ENCODE results near the gene CA10.

CA10 gene

DNA sequence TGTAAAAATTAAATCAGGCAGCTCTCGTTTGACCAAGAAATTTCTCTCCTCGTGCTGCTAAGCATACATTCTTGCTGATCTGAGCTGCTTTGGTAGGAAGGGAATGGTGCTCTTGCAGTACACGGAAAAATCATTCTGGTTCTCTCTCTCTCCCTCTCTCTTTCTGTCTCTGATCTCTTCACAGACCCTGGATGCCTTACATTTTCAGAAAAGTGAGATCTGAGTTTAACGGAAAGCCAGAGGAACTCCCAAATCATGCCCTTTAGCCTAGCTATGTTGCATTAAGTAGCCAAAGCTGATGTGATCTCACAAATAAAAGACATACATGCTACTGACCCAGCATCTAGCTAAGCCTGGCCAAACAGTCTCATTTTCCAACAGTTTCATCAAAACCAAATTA lies 4.0 kb downstream of the CA10 start:
- TF ChIP-seq, protein P1, sequence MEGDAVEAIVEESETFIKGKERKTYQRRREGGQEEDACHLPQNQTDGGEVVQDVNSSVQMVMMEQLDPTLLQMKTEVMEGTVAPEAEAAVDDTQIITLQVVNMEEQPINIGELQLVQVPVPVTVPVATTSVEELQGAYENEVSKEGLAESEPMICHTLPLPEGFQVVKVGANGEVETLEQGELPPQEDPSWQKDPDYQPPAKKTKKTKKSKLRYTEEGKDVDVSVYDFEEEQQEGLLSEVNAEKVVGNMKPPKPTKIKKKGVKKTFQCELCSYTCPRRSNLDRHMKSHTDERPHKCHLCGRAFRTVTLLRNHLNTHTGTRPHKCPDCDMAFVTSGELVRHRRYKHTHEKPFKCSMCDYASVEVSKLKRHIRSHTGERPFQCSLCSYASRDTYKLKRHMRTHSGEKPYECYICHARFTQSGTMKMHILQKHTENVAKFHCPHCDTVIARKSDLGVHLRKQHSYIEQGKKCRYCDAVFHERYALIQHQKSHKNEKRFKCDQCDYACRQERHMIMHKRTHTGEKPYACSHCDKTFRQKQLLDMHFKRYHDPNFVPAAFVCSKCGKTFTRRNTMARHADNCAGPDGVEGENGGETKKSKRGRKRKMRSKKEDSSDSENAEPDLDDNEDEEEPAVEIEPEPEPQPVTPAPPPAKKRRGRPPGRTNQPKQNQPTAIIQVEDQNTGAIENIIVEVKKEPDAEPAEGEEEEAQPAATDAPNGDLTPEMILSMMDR (conservative IDR thresholded peaks at IDR 0.05) = no peak

DNA sequence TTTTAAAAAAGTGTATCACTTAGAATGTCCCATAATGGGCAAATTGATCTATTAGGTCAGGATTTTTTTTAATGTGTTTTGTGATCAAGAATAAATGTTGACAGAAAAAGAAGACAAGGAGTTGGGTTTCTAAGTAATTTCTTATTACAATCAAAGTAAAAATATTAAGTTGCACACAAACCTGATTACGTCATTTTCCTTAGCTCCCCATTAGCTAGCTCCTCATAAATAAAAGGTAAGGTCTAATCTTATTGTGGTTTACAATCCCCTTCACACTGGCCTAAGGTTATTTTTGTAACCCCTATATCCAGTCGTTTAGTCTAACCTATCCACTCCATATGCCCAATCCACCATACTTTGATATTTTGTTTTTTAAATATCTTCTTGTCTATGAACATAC lies 7.6 kb downstream of the CA10 start:
- TF ChIP-seq, protein P1 (conservative IDR thresholded peaks at IDR 0.05) = no peak
- H3K27ac ChIP-seq = 0 out of 2 replicates have a peak overlapping the region, but pooled peaks have one; percentile 89

More for the DNA sequence above, 4.0 kb downstream of the CA10 start:
- no peak overlapping the region for H3K27ac ChIP-seq

DNA sequence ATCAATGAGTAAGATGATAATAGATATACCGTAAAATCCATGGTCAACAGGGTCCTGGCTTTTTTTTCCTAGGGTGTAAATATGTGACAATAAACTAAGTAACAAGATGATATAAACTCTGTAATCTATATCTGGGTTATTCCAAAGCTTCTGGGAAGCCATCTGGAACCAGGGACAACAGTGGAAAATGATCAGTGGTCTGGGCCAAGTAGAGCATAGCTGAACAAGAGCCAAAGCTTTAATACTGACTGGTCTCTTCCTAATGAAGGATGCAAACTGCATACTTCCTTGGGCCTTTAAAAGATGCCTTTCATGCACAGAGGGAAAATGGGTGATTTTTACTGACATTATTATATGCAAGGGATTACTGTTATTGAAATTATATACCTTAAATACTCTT lies 8.9 kb downstream of the CA10 start:
- H3K27ac ChIP-seq = peak overlapping the region; percentile 89
- TF ChIP-seq, protein P1 (conservative IDR thresholded peaks at IDR 0.05) = no peak

DNA sequence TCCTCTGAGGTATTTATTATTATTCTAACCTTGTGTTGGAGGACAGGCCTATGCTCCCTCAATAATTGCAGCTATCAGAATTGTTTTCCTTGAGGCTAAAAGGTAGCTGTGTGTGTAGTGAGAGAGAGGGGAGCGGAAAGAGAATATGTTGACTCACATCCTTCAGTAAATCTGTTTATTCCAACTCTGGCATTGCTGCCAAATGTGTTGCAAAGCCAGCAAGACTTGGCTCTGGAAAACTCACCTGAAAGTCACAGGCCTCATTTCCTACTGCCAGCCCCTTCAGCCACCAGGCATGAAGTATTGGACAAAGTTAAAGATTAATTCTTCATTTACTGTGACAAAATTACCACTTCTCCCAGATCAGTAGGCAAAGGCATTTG lies 9.6 kb downstream of the CA10 start:
- TF ChIP-seq, protein P1 (conservative IDR thresholded peaks at IDR 0.05) = no peak
- H3K27ac ChIP-seq = peak overlapping the region; percentile 89

DNA sequence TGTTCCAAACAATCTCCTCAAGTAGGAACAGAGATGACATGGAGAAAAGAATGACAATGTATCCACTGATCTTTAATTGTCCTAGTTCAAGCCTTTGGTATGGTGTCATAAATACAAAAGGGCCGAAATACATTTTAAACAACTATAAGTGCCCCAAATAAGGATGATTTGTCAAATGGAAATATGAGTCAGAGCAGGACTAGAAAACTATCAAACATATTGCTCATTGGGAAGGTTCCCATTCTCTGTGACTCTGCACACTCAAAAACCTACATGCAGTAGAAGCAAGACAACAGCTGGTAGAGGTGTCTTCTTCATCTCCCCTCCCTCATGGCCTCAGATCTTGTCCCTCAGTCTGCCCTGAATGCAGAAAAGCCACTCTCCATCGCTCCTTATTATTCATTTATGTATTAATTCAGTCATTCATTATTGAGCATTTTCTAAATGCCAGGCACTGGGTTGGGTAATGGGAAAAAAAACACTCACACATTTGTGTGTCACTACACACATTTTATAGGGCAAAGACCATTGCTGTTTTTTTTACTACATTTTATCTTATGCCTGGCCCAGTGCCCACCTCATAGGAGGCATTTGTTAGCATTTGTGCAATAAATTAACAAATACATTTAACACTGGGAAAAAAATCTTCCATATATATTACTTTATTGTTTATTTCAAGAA lies 10.1 kb downstream of the CA10 start:
- H3K27ac ChIP-seq = peak overlapping the region; percentile 89
- TF ChIP-seq, protein P1 (conservative IDR thresholded peaks at IDR 0.05) = no peak

DNA sequence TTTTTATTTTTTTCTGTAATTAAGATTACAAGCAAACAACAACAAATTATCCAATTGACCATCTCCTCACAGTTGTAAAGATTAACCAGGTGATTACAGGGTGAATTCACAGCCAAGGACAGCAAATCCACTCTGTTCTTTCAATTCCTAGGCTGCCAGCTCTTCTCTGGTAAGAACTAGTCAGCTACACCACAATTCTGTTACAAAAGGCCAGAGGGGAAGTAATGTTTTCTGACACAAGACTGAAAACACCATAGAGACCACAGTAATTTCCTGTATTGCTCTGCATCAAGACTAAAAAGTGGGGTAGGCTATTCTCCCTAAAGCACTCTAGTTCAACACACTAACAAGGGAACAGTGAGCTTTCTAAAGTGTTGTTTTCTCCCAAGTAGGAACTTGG lies 10.6 kb downstream of the CA10 start:
- TF ChIP-seq, protein P1 (conservative IDR thresholded peaks at IDR 0.05) = no peak
- H3K27ac ChIP-seq = peak overlapping the region; percentile 89

DNA sequence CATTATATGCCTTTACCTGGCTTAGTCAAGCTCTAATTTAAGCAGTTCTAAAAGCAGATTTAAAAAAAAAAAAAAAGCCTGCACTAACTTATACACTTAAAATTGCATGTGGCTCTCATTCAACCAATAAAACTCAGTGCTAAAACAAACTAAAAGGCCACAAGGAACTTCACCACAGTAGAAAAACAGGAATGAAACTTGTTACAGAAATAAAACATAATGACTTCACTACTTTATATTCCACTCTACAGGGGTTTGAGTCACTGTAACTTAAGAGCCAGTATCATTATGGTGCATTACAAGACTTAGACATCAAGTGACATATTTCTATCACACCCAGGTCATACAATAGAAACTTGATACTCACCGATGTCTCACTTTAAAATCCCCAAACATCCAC lies 11.1 kb downstream of the CA10 start:
- peak overlapping the region; percentile 89 for H3K27ac ChIP-seq
- TF ChIP-seq, protein P1 (conservative IDR thresholded peaks at IDR 0.05) = no peak

All from VCaP (cell line).